ENCODE results near the gene CIDEC. TPM values are rescaled to one million over a fixed set of nuclear protein-coding genes. Genes with fewer than 3 reads are reported as not detected.
"Not testable (repeated sequence)": the region's sequence is repeated elsewhere in the genome, so short reads cannot be mapped to it uniquely, and the experiment has no call there.

Gene CIDEC
- total RNA-seq, 1 experiment from 2014 or later = not detected

GRCh38 chr3:9848860-9849259, 31.2 kb downstream of the CIDEC start:
- H3K27ac ChIP-seq (ENCODE audit: low read length); CTCF ChIA-PET; BruUV-seq (replicated peaks); H3K4me3 ChIP-seq (ENCODE audit: low read depth in 2 of 2, low read length in 2 of 2); H3K4me1 ChIP-seq (ENCODE audit: control insufficient read depth, insufficient read depth, low read length); in situ Hi-C loops (cut with HindIII; ENCODE audit: low pct_unique_long_range_greater_than_20kb, low sequenced_read_pairs); H3K9me3 ChIP-seq (ENCODE audit: control insufficient read depth, insufficient read depth, low read depth, low read length); H3K36me3 ChIP-seq (ENCODE audit: control insufficient read depth, insufficient read depth, low read length); POLR2A ChIA-PET; DNase-seq (ENCODE audit: low read depth, low spot score); H3K27me3 ChIP-seq (ENCODE audit: control insufficient read depth, insufficient read depth, low read length); ATAC-seq: not testable (repeated sequence)
- peak; percentile 76 for TF ChIP-seq CTCF (IDR thresholded peaks at IDR 0.05)
- intact Hi-C loops (cut with micrococcal nuclease; ENCODE audit: unreplicated experiment) = loop anchor here (10.0 kb wide), 1 partner anchor 76 kb away; no protein-coding TSS in a partner anchor

GRCh38 chr3:9847870-9848269, 32.2 kb downstream of the CIDEC start:
- ATAC-seq; H3K36me3 ChIP-seq (ENCODE audit: control insufficient read depth, insufficient read depth, low read length); H3K4me1 ChIP-seq (ENCODE audit: control insufficient read depth, insufficient read depth, low read length); BruUV-seq (replicated peaks); CTCF ChIA-PET; H3K27me3 ChIP-seq (ENCODE audit: control insufficient read depth, insufficient read depth, low read length); H3K9me3 ChIP-seq (ENCODE audit: control insufficient read depth, insufficient read depth, low read depth, low read length); in situ Hi-C loops (cut with HindIII; ENCODE audit: low pct_unique_long_range_greater_than_20kb, low sequenced_read_pairs); H3K4me3 ChIP-seq (ENCODE audit: low read depth in 2 of 2, low read length in 2 of 2); H3K27ac ChIP-seq (ENCODE audit: low read length); POLR2A ChIA-PET; DNase-seq (ENCODE audit: low read depth, low spot score): not testable (repeated sequence)
- intact Hi-C loops (cut with micrococcal nuclease; ENCODE audit: unreplicated experiment) = loop anchor here (10.0 kb wide), 1 partner anchor 77 kb away; no protein-coding TSS in a partner anchor

GRCh38 chr3:9846931-9847488, 33.0 kb downstream of the CIDEC start:
- Histone ChIP-seq H3K27ac (ENCODE audit: low read length) (no peak overlapping the region), H3K9me3 (ENCODE audit: control insufficient read depth, insufficient read depth, low read depth, low read length) (no peaks in the 10 kb centered on the region), H3K27me3 (ENCODE audit: control insufficient read depth, insufficient read depth, low read length) (no peaks in the 10 kb centered on the region), H3K36me3 (ENCODE audit: control insufficient read depth, insufficient read depth, low read length) (no peaks in the 10 kb centered on the region; the same call in 1 of the 2 replicates), H3K4me3 (ENCODE audit: low read depth in 2 of 2, low read length in 2 of 2) (no peak overlapping the region), H3K4me1 (ENCODE audit: control insufficient read depth, insufficient read depth, low read length) (no peaks in the 10 kb centered on the region)
- intact Hi-C loops (cut with micrococcal nuclease; ENCODE audit: unreplicated experiment) (loop anchor here (10.0 kb wide), 1 partner anchor 78 kb away; no protein-coding TSS in a partner anchor), in situ Hi-C loops (cut with HindIII; ENCODE audit: low pct_unique_long_range_greater_than_20kb, low sequenced_read_pairs) (no loop called here)
- DNase-seq (ENCODE audit: low read depth, low spot score) (no peak), ATAC-seq (no peak)
- BruUV-seq (replicated peaks) = no TSS peak
- ChIA-PET POLR2A (interaction anchor here (0.6 kb wide), 1 partner anchor 9 kb away, joined by 3 read pairs; no protein-coding TSS in a partner anchor), CTCF (no interaction called here)
- TF ChIP-seq CTCF (IDR thresholded peaks at IDR 0.05) (no peak), REST (IDR thresholded peaks at IDR 0.05; ENCODE audit: insufficient read depth in 1 of 2, low read depth in 2 of 2, low read length in 1 of 2) (no peak)
